K562 (cell line): ENCODE measurements around the gene PRAC2. TPM values are rescaled to one million over a fixed set of nuclear protein-coding genes. Genes with fewer than 3 reads are reported as not detected.

Experiments used
- ATF4 ChIP-seq: fragments of 450-650 bp; formaldehyde crosslinking; IDR thresholded peaks from 2 replicates; pipeline ENCODE4 v1.4.0; 2022; ENCODE audit warnings: mild to moderate bottlenecking, moderate library complexity
- BMI1 ChIP-seq: fragments of 150-350 bp; IDR thresholded peaks from 2 replicates; pipeline ENCODE4 v1.6.1; 2014; ENCODE audit warnings: low read length
- CBX2 ChIP-seq: fragments of 200-600 bp; sonication (generic); IDR thresholded peaks from one replicate; pipeline ENCODE4 v1.6.1; 2012; ENCODE audit warnings: mild to moderate bottlenecking, low read length, inconsistent platforms; ENCODE audit not compliant: insufficient read depth, poor library complexity, severe bottlenecking
- CEBPG ChIP-seq, 3 experiments: fragments of 200-800 bp in 1 of 3; sonication (Bioruptor generic) in 1 of 3; sonication (generic) in 1 of 3; formaldehyde crosslinking in 1 of 3; IDR thresholded peaks in 2 of 3; conservative IDR thresholded peaks in 1 of 3; 2 replicates each; pipeline versions ENCODE4 v1.6.1 to v1.8.0; 2016 to 2022; ENCODE audit warnings: missing compliant biosample characterization in 2 of 3, missing genetic modification characterization in 2 of 3, mild to moderate bottlenecking in 1 of 3, missing genetic modification reagents in 1 of 3
- ETV6 ChIP-seq, 3 experiments: fragments of 150-350 bp in 1 of 3; sonication (generic) in 1 of 3; formaldehyde crosslinking in 1 of 3; IDR thresholded peaks; 2 replicates each; pipeline versions ENCODE4 v1.6.1 to v1.8.0; 2014 to 2022; ENCODE audit warnings: borderline replicate concordance in 2 of 3, low read depth in 2 of 3, antibody characterized with exemption in 1 of 3, low read length in 1 of 3, mild to moderate bottlenecking in 1 of 3, missing genetic modification reagents in 1 of 3
- EWSR1 ChIP-seq: fragments of 450-650 bp; IDR thresholded peaks from 2 replicates; pipeline ENCODE4 v1.6.1; 2018; ENCODE audit warnings: borderline replicate concordance, mild to moderate bottlenecking, low read depth, moderate library complexity; ENCODE audit not compliant: partially characterized antibody
- L3MBTL2 ChIP-seq: fragments of 450-650 bp; IDR thresholded peaks from 2 replicates; pipeline ENCODE4 v1.6.1; 2016; ENCODE audit warnings: mild to moderate bottlenecking, moderate library complexity
- MBD1 ChIP-seq: fragments of 250-450 bp; sonication (Bioruptor Pico); IDR thresholded peaks from 2 replicates; pipeline ENCODE4 v1.8.0; 2022; ENCODE audit warnings: inconsistent platforms
- USF2 ChIP-seq: sonication (generic); formaldehyde crosslinking; IDR thresholded peaks from 2 replicates; pipeline ENCODE4 v1.5.0; 2020; ENCODE audit warnings: missing genetic modification reagents
- ZFP36 ChIP-seq: fragments of 150-350 bp; IDR thresholded peaks from 2 replicates; pipeline ENCODE4 v1.6.1; 2018; ENCODE audit warnings: low read length, low read depth; ENCODE audit not compliant: partially characterized antibody
- ZNF639 ChIP-seq, 2 experiments: fragments of 200-800 bp in 1 of 2; sonication (Bioruptor generic) in 1 of 2; sonication (generic) in 1 of 2; formaldehyde crosslinking in 1 of 2; IDR thresholded peaks in 1 of 2; conservative IDR thresholded peaks in 1 of 2; 2 replicates each; pipeline versions ENCODE4 v1.5.0 to v1.6.1; 2016 to 2020; ENCODE audit warnings: missing compliant biosample characterization in 1 of 2, missing genetic modification characterization in 1 of 2, missing genetic modification reagents in 1 of 2
- ZNF699 ChIP-seq: fragments of 250-450 bp; sonication (Bioruptor Pico); IDR thresholded peaks from 2 replicates; pipeline ENCODE4 v1.8.0; 2021; ENCODE audit warnings: mild to moderate bottlenecking, moderate library complexity; ENCODE audit not compliant: insufficient replicate concordance
- polyA plus RNA-seq, 8 experiments: library from polyadenylated mRNA; depleted of rRNA in 4 of 8; stranded (reverse) in 5 of 8; unstranded in 3 of 8; fragments of >200 nt; fragmentation: Nextera tagmentation in 2 of 8; fragmentation: Illumina TruSeq in 1 of 8; extraction: Ambion mirVana in 2 of 8; extraction: Trizol in 1 of 8; gene quantifications; 2 replicates each; pipeline versions ENCODE4 v1.2.1 to v1.2.3, GENCODE V29; 2011 to 2014; ENCODE audit warnings: inconsistent platforms in 1 of 8, missing spikeins in 1 of 8
- total RNA-seq, 7 experiments: library from RNA; depleted of rRNA in 6 of 7; stranded (reverse); fragments of >200 nt in 6 of 7; fragmentation: Illumina TruSeq in 2 of 7; extraction: Trizol in 2 of 7; gene quantifications; 2 replicates each; pipeline versions ENCODE4 v1.2.1 to v1.2.3, GENCODE V29; 2011 to 2021; ENCODE audit warnings: low replicate concordance in 1 of 7

PRAC2 gene
- total and polyA plus RNA-seq, 9 of the 15 experiments (the other 6 are each of a cell fraction or from before 2014, with no cell fraction given) = not detected

- TF ChIP-seq MBD1 (CRISPR knock-in tag) (no peak), BMI1 (0 out of 2 replicates have a peak, but pooled peaks have one; percentile 62), USF2 (CRISPR knock-in tag) (no peak), ATF4 (CRISPR knock-in tag) (no peak), L3MBTL2 (no peak), EWSR1 (no peak), CBX2 (peak; percentile 95), ZFP36 (peak; percentile 32), CEBPG (CRISPR knock-in tag; IDR thresholded peaks at IDR 0.05) (no peak), CEBPG (tag; conservative IDR thresholded peaks at IDR 0.05 in 1 of 2, IDR thresholded peaks at IDR 0.05 in 1 of 2) (no peak), ZNF699 (CRISPR knock-in tag) (no peak), ZNF639 (CRISPR knock-in tag; conservative IDR thresholded peaks at IDR 0.05 in 1 of 2, IDR thresholded peaks at IDR 0.05 in 1 of 2) (no peak), ETV6 (IDR thresholded peaks at IDR 0.05; ENCODE audit: borderline replicate concordance in 1 of 2, low read depth in 2 of 2, low read length in 1 of 2) (no peak), ETV6 (CRISPR knock-in tag; IDR thresholded peaks at IDR 0.05; ENCODE audit: borderline replicate concordance) (no peak)
- TF ChIP-seq, all 486 proteins: peak for 3
These were observed 24.7 kb downstream of the PRAC2 start (continued) for GRCh38 chr17:48747445-48748363.
